HG02970 (cell line): ENCODE results near the gene ARHGEF28.

ENCODE experiments used
- ATAC-seq: cut with Tn5 transposase; IDR thresholded peaks from one replicate; pipeline ENCODE4 v1.9.1; 2021; ENCODE audit warnings: mild to moderate bottlenecking, moderate library complexity, moderate number of reproducible peaks; ENCODE audit not compliant: unreplicated experiment, low FRiP score

The ARHGEF28 gene

GRCh38 chr5:73946278-73946677 is 320.3 kb downstream of the ARHGEF28 start:
- ATAC-seq, result no peak

DNA sequence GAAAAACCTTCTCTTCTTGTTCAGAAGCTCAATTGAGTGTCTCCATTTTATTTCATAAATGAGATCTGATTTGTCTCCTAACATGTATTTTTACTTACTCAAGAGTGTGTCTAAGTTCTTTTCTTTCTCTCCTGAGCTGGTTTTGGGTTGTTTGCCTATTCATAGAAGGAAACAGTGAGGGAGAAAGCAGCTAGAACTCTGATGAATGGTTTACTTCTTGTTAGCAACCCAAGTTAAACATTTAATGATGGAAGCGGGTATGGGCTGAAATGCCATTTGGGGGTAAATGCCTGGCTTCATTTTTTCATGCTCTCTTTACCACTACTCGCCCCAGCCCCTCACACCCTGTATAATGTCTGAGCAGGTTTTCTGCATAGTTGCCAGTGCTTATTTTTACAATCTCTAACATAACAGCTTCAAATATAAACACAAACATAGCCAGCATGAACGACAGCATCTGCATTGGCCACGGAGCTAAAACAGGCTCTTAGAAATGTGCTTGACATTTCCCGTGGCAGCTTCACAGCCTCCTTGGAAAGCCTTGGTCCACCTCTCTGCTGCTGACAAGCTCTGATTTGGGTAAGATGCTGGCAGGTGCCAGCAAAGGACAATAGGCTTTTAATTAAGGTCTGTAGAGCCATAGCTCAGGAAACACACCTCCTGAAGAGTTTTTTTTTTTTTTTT is 321.1 kb downstream of the ARHGEF28 start:
- ATAC-seq, result no peak

- no peak for ATAC-seq
These were observed 322.1 kb downstream of the ARHGEF28 start for GRCh38 chr5:73947906-73948640.

DNA sequence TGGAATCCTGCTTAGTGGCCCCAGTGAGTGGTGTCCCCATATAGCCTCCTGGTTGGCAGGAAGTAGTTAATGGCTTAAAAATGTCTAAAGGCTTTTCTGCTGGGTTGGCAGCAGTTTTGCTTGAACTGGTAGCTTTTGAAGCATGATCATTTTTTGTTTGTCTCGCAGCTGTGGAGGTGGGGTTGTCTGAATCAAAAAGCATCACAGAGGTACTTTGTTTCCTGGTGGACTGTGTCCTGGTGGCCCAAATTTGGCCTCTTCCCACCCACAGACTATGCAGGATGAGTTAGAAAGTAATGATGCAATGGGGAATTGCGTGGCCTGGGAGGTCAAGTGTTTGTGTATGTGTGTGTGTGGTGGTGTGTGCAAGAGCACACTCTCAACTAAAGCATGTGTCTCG is 322.7 kb downstream of the ARHGEF28 start:
- no peak for ATAC-seq

DNA sequence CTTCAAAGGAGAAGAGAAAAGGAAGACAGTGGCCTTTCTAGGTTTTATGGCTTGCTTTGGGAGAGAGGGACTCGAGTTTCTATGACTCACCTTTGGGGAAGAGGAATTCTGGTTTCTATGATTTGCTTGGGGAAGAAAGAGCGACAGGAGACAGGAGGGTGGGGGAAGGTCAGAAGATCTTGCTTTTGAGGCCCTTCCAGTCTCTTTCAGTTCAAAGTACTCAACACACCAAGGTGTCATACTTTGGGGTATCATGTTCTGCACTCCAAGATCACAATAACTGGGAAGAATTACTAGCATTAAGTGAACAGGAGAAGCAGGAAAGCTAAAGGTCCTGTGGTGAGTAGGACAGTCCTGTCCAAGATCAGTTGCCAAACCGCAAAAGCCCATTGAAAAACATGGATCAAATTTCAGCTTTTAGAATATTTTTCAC is 324.5 kb downstream of the ARHGEF28 start:
- no peak for ATAC-seq

DNA sequence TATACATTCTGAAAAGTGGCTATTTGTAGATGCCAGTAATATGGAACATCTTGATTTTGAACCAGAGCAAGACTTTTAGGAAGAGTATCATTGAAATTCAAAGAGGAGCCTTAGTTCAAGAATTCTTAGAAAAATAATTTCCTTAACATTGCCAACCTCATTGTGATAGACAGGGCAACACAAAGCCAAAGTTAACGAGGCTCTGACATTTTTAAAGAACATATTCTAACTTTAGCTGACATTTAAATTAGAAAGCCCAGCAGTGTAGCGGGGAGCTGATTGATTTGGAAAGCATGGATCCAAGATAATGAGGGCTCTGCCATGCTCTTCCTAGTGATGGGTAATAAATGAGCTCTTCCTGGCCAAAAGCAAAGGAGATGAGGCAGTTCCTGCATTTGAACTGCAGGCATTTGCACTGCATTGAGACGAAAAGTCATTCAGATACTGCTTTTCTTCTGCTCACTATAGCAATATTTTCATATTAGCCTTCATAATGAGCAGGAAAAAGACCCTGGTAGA is 325.0 kb downstream of the ARHGEF28 start:
- no peak for ATAC-seq

DNA sequence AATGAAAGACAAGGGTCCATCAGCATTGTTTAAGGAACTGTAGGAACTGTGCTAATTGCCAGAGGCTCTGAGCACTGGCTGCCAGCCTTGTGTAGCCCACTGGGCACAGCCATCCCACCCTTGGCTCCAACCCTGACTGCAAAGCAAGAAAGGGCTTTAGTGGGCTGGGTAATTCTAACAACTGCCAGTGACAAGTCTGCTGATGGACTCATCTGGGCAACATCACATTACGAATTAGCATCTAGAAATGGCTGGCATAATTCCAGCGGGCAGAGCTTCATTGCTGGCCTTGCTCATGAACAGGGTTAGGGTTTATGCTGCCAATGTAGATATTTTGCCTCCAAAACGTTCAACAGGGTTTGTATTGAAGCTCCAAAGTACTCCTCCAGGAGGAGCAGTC is 326.9 kb downstream of the ARHGEF28 start:
- ATAC-seq, result no peak

- ATAC-seq, result no peak
These were observed 328.4 kb downstream of the ARHGEF28 start for GRCh38 chr5:73954381-73954780.

- no peak for ATAC-seq
These were observed 329.4 kb downstream of the ARHGEF28 start for GRCh38 chr5:73955271-73955846.

- no peak for ATAC-seq
These were observed 331.5 kb downstream of the ARHGEF28 start for GRCh38 chr5:73957397-73958001.

DNA sequence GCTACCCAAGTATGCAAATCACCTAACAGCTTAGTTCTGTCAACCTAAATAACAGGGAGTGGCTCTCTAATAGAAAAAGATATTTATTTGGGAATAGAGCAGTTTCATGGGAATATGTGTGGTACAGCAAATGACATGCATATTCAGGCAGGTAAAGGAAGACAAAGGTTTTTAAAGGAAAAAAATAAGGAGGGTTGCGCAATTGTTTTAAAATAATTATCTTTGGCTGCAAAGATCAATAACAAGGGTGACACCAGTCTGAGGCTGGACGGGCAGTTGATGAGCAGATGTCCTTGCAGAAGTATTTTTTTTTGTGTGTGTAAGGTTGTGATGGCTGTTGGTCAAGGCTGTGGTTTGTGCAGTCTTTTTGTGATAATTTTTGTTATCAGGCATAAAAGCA is 332.0 kb downstream of the ARHGEF28 start:
- no peak for ATAC-seq

DNA sequence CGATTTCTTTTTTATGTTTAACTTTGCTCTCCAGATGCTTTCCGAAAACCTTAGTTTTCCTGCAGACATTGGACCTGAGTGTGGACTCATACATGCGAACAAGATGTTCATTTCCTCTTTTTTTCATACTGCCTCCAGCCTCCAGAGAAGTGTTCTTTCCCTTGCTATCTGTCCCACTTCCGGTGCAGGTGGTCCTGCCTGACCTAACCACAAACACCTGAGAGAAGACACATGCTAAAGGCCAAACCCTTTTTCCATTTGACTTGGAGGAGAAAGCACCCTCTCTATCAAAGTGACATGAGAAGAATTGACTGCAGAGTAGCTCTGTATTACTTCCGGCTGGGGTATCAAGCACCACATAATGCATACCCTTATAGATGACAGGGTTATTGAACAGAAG is 334.0 kb downstream of the ARHGEF28 start:
- no peak for ATAC-seq

DNA sequence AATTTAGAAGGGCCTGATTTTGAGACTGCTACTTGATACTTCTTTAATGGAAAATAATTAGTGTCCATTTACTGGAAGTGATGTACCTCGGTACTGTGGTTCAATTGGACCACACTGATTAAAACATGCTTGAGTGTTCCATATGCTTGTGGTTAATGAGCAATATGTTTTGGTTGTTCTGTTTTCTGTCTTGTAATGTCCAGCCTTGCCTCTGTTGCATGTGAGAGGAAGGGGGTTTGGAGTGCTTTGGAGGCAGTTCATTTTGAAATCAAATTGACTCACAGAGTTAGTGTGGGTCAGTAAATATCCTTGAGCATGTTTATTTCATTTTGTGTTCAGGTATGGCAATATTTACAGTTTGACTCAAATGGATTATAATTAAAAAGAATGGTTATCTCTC is 334.4 kb downstream of the ARHGEF28 start:
- ATAC-seq, result no peak

- ATAC-seq, result no peak
These were observed 336.9 kb downstream of the ARHGEF28 start for GRCh38 chr5:73962801-73963425.

GRCh38 chr5:73964352-73964865 is 338.4 kb downstream of the ARHGEF28 start:
- no peak for ATAC-seq

GRCh38 chr5:73966451-73966850 is 340.5 kb downstream of the ARHGEF28 start:
- no peak for ATAC-seq

DNA sequence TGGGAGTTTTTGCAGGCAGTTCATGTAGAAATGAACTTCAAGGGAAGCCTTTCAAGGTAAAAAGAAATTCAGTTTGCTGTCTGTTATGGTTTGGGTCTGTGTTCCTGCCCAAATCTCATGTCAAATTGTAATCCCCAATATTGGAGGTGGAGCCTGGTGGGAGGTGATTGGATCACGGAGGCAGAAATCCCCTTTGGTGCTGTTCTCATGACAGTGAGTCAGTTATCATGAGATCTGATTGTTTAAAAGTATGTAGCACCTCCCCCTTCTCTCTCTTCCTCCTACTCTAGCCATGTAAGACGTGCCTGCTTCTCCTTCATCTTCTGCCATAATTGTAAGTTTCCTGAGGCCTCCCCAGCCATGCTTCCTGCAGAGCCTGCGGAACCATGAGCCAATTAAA is 341.4 kb downstream of the ARHGEF28 start:
- no peak for ATAC-seq

- ATAC-seq, result no peak
These were observed 342.2 kb downstream of the ARHGEF28 start for GRCh38 chr5:73968246-73968645.

DNA sequence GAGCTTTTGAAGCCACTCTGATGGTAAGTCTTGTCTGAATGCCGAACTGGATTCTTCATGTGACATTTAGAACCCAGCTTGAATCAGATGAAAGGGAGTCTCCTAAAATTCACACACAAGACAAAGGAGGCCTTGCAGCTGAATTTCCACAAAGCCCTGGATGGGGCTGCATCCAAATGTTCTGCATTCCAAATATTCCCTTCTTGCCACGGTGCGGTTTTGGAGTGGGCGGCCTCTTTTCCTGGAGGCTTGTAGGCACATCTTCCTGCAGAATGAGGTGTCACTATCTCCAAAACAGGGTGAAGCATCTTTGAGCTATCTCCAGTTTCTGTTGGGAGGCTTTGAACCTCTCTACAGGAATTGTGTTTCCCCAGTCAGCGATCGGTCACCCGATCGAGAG is 342.7 kb downstream of the ARHGEF28 start:
- no peak for ATAC-seq
